GM12873 (cell line): Measurements from ENCODE around the gene RUNX3.

Source experiments
- CTCF ChIP-seq: IDR thresholded peaks from 2 replicates; pipeline ENCODE4 v1.5.1; 2012; ENCODE audit warnings: low read depth, mild to moderate bottlenecking, moderate library complexity, low read length, control low read depth; ENCODE audit not compliant: insufficient read depth; ENCODE audit errors: missing control alignments

Gene RUNX3

DNA sequence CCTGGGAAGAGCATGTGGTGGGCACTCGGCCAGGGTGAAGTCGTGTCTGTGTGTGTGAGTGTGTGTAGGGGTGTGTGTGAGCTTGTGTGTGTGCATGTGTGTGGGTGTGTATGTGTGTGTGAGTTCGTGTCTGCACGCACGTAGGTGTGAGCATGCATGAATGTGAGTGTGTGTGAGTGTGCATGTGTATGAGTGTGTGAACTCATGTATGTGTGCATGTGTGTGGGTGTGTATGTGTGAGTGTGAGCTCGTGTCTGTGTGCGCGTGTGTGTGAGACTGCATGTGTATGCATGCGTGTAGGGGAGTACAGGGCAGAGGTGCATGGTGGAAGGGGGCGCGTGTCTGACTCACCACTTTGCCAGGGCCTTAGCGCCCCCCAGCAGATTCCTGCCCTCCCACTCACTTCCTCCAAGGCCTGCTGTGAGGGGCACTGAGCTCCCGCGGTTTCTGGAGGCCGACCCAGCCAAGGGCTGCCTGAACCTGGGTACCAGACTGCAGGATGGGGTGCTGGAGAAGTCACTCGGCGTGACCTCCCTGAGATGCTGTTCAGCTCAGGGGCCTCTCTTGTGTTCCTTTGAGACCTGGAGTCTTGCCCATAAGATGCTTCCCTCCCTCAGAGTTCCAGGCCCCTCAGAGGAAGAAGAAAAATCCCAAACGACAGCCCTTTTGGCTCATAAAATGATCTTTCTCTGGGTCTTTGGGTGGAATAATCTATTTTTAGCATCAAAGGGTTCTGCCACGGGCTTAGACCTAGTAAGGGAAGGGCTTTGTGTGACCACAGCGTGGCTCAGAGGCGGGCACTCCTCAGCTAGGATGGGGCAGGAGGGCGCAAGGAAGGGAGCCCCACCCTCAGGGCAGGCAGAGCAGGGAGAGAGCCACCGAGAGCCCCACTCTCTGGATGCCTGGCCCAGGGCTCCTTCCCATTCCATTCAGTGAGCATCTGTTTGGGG is 41.1 kb upstream of the RUNX3 start:
- no peak for TF ChIP-seq CTCF

- no peak for TF ChIP-seq CTCF
These were observed 40.3 kb upstream of the RUNX3 start for GRCh38 chr1:24970399-24970753.

GRCh38 chr1:24969596-24970398 is 39.7 kb upstream of the RUNX3 start:
- no peak for TF ChIP-seq CTCF

GRCh38 chr1:24968941-24969585 is 39.0 kb upstream of the RUNX3 start:
- TF ChIP-seq CTCF: no peak

DNA sequence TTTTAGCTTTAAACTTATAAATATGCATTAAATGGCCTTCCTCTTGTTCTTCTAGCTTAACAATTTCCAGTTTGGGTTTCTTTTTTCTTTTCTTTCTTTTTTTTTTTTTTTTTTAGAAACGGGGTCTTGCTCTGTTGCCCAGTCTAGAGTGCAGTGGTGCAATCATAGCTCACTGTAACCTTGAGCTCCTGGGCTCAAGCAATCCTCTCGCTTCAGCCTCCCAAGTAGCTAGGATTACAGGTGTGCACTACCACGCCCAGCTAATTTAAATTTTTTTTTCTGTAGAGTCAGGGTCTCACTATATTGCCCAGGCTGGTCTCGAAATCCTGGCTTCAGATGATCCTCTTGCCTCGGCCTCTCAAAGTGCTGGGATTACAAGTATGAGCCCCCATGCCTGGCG is 37.9 kb upstream of the RUNX3 start:
- no peak for TF ChIP-seq CTCF

DNA sequence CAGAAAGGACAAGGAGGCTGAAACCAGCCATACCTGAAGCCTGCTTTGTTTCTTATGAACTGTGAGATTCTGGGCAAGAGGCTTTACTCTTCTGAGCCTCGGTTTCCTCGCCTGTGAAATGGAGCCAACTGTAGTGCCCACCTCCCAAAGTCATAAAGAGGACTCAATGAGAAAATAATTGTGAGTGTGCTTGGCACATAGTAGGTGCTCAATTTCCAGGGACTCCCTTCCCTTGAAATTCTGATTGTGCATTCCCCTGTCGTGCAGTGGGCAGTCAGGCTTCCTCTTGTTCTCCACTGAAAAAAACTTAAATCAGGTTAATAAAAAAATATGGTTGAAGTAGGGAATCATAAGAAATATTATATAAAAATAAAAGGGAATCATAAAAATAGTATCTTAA is 37.5 kb upstream of the RUNX3 start:
- no peak for TF ChIP-seq CTCF
